GM12864 (cell line): ENCODE data around the gene GSE1.

ENCODE experiments used
- DNase-seq: peaks from one replicate; pipeline ENCODE4 v3.0.0-alpha.2; 2011; ENCODE audit warnings: low read depth
- H3K4me3 ChIP-seq: 2 replicates; pipeline ENCODE4 v1.5.1; 2011; ENCODE audit warnings: mild to moderate bottlenecking, low read depth, low read length, control low read depth
- CTCF ChIP-seq: IDR thresholded peaks from 2 replicates; pipeline ENCODE4 v1.5.1; 2011; ENCODE audit warnings: low read depth, mild to moderate bottlenecking, moderate library complexity, low read length, control low read depth, inconsistent platforms; ENCODE audit errors: missing control alignments

GSE1 gene

GRCh38 chr16:85626191-85626981 lies 13.3 kb downstream of the GSE1 start:
- TF ChIP-seq CTCF = no peak
- no peak for DNase-seq
- H3K4me3 ChIP-seq = no peak overlapping the region

DNA sequence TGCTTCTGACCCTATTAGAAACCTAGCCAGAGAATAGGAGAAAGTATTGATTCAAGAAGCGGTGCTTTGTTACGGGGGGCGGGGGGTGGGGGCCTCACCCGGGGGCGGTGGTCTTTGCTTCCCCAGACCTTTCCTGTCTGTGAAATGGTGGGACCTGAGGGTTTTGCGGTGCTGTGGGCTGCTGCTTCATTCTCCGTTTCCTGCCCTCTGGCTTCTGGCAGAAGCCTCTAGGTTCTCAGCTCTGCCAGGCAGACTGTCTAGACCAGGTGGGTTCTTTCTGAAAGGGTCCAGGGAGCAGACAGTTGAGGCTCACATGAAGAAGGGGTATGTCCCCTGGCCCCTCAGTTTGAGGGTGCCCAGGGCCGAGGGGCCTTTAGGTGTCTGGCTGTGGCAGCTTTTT lies 14.0 kb downstream of the GSE1 start:
- H3K4me3 ChIP-seq = no peak overlapping the region
- DNase-seq = no peak
- no peak for TF ChIP-seq CTCF

GRCh38 chr16:85627526-85628264 lies 14.6 kb downstream of the GSE1 start:
- TF ChIP-seq CTCF = no peak
- no peak for DNase-seq
- H3K4me3 ChIP-seq = no peak overlapping the region

DNA sequence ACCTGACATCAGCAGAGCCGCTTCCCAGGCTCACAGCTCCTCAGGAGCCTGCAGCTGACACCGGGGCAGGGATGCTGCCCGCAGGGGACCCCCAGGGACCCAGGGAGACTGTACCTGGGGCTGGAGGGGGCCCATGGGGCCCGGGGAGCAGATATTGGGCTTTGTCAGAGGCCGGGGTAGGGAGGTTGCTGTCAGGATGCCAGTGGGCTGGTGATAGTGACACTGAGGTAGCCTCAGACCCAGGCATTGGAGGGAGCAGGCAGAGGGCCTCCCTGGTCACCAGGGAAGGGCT lies 15.1 kb downstream of the GSE1 start:
- TF ChIP-seq CTCF = no peak
- H3K4me3 ChIP-seq = no peak overlapping the region
- DNase-seq = no peak

GRCh38 chr16:85628645-85629044 lies 15.5 kb downstream of the GSE1 start:
- H3K4me3 ChIP-seq = no peak overlapping the region
- no peak for TF ChIP-seq CTCF
- DNase-seq = no peak

DNA sequence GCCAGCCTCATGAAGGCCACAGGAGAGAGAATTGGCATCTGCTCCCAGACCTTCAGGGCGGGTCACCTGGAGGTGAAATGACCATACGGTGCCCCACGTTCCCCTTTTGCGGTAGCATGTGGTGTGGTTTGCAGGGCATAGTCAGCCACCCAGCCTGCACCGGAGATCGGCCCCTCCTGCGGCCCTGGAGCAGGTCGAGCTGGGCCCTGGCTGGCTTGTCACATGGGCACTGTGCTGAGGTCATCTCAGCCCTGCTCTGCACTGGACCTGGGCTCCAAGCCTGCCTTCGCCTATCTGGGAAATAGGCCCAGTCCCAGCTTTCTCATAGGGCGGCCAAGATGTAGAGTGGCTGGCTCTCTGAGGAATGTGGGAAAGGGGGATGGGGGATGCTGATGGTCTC lies 16.2 kb downstream of the GSE1 start:
- H3K4me3 ChIP-seq = no peak overlapping the region
- no peak for DNase-seq
- TF ChIP-seq CTCF = no peak

GRCh38 chr16:85629853-85630252 lies 16.7 kb downstream of the GSE1 start:
- no peak for TF ChIP-seq CTCF
- DNase-seq = no peak
- H3K4me3 ChIP-seq = no peak overlapping the region
